OCI-LY1 (cell line): ENCODE results near the gene CSF2.

Experiments used
- EZH2 ChIP-seq: fragments of 200-600 bp; sonication (generic), shearing (Covaris generic); IDR thresholded peaks from 2 replicates; pipeline ENCODE4 v1.8.0; 2017; ENCODE audit warnings: borderline replicate concordance, mixed run types, mild to moderate bottlenecking, antibody characterized with exemption, low read length, moderate library complexity, mixed read lengths
- TF ChIP-seq, protein P1 (sequence below): fragments of 200-600 bp; sonication (generic), shearing (Covaris generic); IDR thresholded peaks from 2 replicates; pipeline ENCODE4 v1.5.1; 2017; ENCODE audit warnings: mild to moderate bottlenecking, antibody characterized with exemption, low read length, moderate library complexity, mixed read lengths

DNA sequence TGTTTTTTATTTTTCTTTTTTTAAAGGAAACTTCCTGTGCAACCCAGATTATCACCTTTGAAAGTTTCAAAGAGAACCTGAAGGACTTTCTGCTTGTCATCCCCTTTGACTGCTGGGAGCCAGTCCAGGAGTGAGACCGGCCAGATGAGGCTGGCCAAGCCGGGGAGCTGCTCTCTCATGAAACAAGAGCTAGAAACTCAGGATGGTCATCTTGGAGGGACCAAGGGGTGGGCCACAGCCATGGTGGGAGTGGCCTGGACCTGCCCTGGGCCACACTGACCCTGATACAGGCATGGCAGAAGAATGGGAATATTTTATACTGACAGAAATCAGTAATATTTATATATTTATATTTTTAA lies 2.1 kb downstream of the CSF2 start:
- no peak for TF ChIP-seq EZH2
- TF ChIP-seq, protein P1, sequence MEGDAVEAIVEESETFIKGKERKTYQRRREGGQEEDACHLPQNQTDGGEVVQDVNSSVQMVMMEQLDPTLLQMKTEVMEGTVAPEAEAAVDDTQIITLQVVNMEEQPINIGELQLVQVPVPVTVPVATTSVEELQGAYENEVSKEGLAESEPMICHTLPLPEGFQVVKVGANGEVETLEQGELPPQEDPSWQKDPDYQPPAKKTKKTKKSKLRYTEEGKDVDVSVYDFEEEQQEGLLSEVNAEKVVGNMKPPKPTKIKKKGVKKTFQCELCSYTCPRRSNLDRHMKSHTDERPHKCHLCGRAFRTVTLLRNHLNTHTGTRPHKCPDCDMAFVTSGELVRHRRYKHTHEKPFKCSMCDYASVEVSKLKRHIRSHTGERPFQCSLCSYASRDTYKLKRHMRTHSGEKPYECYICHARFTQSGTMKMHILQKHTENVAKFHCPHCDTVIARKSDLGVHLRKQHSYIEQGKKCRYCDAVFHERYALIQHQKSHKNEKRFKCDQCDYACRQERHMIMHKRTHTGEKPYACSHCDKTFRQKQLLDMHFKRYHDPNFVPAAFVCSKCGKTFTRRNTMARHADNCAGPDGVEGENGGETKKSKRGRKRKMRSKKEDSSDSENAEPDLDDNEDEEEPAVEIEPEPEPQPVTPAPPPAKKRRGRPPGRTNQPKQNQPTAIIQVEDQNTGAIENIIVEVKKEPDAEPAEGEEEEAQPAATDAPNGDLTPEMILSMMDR = no peak
